T-helper 1 cell treated with Interleukin-12 subunit alpha and Interleukin-12 subunit beta and Interleukin-4 antibody, amounts not matched to agents 30 ng/mL and 1 ng/mL, for 36 hours (primary cell): ENCODE measurements around the gene SSX4B. TPM values are rescaled to one million over a fixed set of nuclear protein-coding genes. Genes with fewer than 3 reads are reported as not detected.
"Not testable (repeated sequence)": the region's sequence is repeated elsewhere in the genome, so short reads cannot be mapped to it uniquely, and the experiment has no call there.

ENCODE experiments used
- intact Hi-C: fragments of 100-400 bp; cut with micrococcal nuclease; formaldehyde crosslinking; loops from one replicate; pipeline ENCODE4 v1.15.1; 2024
- total RNA-seq: library from RNA; stranded (reverse); gene quantifications from 2 replicates; pipeline ENCODE4 v1.2.3, GENCODE V29; 2022

Gene SSX4B
- not detected in 2 replicates for total RNA-seq

DNA sequence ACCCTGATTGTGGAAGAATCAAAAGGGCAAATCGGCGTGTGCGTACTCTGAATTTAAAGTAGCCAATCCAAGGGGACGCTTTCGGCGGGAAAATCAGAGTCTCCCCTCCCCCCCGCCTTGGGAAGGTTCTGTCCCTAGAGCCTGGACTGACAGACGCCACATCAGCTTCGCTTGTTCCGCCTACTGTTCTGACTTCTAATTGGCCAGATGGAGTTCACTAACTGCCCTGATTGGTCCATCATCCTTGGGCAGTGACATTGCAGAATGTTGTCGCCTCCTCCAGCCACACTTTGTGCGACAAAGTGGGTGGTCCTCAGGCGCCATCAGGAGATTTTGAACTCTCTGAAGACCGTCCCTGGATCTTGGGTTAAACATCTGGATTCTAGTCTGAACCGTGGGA is at the start of gene SSX4B:
Gene SSX4B, minus strand, starts transcription at position 101 of the 400 bp plus-strand sequence. CDS start 588 bp downstream, outside the sequence.
- intact Hi-C loops = not testable (repeated sequence)

DNA sequence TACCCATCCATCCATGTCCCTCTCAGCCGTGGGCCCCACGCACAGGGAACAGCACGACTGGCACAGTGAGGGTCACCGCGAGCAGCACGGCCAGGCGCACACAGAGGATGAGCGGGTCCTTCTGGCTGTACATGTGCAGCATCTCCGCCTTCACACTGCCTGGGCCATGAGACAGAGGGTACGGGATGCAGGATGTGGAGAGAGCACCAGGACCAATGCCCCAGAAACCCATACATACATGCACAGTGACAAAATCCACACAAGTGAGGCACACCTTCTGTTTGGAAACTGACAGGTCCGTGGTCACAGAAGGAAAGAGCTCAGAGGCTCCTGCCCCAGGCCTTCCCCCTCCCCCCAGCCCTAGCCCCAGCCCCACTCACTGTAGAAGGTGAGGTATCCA is 48.8 kb upstream of the SSX4B start:
- intact Hi-C loops = no loop called here

GRCh38 chrX:48460031-48460430 is 48.3 kb upstream of the SSX4B start:
- intact Hi-C loops = no loop called here

GRCh38 chrX:48459483-48459882 is 47.7 kb upstream of the SSX4B start:
- intact Hi-C loops = no loop called here

- intact Hi-C loops = no loop called here
Measured at GRCh38 chrX:48458711-48459110, 47.0 kb upstream of the SSX4B start.

- intact Hi-C loops = no loop called here
Measured at GRCh38 chrX:48456628-48457331, 45.0 kb upstream of the SSX4B start.

GRCh38 chrX:48451708-48452107 is 39.9 kb upstream of the SSX4B start:
- intact Hi-C loops = no loop called here

DNA sequence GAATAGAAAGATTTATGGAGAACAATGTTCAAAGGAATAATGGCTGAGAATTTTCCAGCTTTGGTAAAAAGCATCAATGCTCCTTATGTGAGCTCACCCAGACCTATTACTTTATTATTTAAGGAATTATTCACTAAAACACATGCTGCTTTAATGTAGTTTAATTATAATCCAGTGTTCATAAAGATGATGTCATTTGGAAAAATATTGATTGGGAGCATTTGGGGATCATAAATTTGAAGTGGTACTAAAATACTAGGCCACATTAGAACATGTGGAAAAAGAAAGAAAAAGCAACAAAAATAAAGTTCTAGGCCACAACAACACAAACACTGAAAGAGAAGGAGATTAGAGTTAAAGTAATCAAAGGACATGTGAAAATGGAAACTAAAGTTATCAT is 38.3 kb upstream of the SSX4B start:
- intact Hi-C loops = no loop called here

- intact Hi-C loops = not testable (repeated sequence)
Measured at GRCh38 chrX:48447201-48447600, 35.4 kb upstream of the SSX4B start.

- intact Hi-C loops = not testable (repeated sequence)
Measured at GRCh38 chrX:48433713-48434112, 22.0 kb upstream of the SSX4B start.

DNA sequence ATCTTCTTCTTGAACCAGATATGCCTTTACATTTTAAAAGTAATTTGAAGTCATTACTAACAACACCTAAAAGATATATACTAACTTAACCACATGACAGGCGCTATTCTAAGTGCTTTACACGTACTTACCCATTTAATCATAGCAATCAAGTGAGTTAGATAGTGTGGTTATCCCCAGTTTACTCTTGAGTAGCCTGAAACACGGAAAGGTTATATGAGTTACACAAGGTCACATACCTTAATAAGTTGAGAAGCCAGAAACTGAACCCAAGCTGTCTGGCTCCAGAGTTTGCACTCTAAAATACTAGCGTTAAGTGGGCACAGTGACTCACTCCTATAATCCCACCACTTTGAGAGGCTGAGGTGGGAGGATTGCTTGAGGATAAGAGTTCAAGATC is 18.4 kb upstream of the SSX4B start:
- intact Hi-C loops = not testable (repeated sequence)

- intact Hi-C loops = not testable (repeated sequence)
Measured at GRCh38 chrX:48429606-48430005, 17.8 kb upstream of the SSX4B start.

DNA sequence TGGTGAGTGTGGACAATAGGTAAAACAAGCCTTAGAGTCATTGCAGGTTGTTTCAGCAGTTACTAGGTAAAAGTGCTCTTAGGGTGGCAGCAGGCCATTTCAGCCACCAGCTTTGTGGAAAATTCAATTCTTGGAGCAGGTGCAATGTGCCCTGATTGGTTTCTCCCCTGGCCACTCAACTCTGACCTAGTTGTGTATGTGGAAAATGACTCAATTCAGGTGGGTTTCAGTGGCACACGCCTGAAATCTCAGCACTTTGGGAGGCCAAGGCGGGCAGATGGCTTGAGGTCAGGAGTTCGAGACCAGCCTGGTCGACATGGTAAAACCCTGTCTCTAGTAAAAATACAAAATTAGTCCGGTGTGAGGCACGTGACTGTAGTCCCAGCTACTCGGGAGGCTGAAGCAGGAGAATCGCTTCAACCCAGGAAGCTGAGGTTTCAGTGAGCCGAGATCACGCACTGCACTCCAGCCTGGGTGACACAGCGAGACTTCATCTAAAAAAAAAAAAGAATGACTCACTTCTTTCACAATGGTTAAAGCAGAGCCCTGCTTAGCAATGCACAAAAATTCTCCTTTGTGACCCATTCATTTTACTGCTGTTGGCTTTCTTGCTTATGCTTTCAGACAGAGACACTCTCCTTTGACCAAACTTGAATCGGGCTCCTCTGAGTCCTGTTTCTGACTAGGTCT is 15.4 kb upstream of the SSX4B start:
- intact Hi-C loops = not testable (repeated sequence)

GRCh38 chrX:48397825-48398224 is 13.9 kb downstream of the SSX4B start:
- intact Hi-C loops = not testable (repeated sequence)

DNA sequence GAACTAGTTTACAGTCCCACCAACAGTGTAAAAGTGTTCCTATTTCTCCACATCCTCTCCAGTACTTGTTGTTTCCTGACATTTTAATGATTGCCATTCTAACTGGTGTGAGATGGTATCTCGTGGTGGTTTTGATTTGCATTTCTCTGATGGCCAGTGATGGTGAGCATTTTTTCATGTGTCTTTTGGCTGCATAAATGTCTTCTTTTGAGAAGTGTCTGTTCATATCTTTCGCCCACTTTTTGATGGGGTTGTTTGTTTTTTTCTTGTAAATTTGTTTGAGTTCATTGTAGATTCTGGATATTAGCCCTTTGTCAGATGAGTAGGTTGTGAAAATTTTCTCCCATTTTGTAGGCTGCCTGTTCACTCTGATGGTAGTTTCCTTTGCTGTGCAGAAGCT is 14.8 kb downstream of the SSX4B start:
- intact Hi-C loops = not testable (repeated sequence)

GRCh38 chrX:48383239-48383638 is 28.5 kb downstream of the SSX4B start, which contains the start of gene SSX4:
TSS of gene SSX4 (plus strand) at chrX:48383539. CDS start at chrX:48384054, 515 bp downstream.
- intact Hi-C loops = not testable (repeated sequence)

- intact Hi-C loops = not testable (repeated sequence)
Measured at GRCh38 chrX:48370408-48370807, 41.4 kb downstream of the SSX4B start.

GRCh38 chrX:48367717-48368408 is 43.9 kb downstream of the SSX4B start:
- intact Hi-C loops = not testable (repeated sequence)

DNA sequence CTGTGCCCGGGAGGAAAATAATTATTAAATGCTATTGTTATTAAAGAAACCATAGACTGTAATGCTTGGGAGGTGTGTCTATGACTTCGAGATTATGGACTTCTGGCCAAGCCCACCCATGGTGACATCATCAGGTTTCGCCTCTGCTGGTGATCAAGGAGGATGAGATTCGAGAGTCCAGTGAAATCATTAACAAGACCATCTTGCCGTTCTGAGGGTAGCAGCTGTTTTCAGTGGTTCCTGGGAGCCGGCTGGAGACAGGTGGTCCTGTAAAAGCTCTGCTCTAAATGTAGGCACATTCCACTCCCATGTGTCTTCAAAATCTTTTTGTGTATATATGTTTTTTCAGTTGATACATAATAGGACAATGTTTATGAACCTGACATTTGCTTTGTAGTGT is 52.5 kb downstream of the SSX4B start:
- intact Hi-C loops = not testable (repeated sequence)

DNA sequence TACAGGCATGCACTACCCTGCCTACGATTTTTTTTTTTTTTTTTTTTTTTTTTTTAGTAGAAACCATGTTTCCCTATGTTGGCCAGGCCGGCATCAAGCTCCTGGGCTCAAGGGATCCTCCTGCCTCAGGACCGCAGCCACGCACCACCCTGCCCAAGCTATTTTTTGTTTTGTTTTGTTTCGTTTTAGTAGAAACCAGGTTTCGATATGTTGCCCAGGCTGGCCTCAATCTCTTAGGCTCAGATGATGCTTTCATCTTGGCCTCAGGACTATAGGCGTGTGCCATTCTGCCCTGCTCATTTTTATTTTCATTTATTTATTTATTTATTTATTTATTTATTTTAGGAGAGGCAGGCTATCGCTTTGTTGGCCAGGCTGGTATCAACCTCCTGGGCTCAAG is 54.1 kb downstream of the SSX4B start:
- intact Hi-C loops = no loop called here

GRCh38 chrX:48356315-48357094 is 55.3 kb downstream of the SSX4B start, which contains the start of gene SSX3:
TSS of gene SSX3 (minus strand) at chrX:48356703. CDS start at chrX:48355249, 1,454 bp downstream.
- intact Hi-C loops = not testable (repeated sequence)
